Activated T-cell treated with anti-CD3 and anti-CD28 coated beads, Interleukin-2, amount 50 U/mL, for 1 hour (primary cell): Measurements from ENCODE around the gene ZNF277.

Source experiments
- DNase-seq: peaks from one replicate; pipeline ENCODE4 v3.0.0-alpha.2; 2020

The ZNF277 gene

DNA sequence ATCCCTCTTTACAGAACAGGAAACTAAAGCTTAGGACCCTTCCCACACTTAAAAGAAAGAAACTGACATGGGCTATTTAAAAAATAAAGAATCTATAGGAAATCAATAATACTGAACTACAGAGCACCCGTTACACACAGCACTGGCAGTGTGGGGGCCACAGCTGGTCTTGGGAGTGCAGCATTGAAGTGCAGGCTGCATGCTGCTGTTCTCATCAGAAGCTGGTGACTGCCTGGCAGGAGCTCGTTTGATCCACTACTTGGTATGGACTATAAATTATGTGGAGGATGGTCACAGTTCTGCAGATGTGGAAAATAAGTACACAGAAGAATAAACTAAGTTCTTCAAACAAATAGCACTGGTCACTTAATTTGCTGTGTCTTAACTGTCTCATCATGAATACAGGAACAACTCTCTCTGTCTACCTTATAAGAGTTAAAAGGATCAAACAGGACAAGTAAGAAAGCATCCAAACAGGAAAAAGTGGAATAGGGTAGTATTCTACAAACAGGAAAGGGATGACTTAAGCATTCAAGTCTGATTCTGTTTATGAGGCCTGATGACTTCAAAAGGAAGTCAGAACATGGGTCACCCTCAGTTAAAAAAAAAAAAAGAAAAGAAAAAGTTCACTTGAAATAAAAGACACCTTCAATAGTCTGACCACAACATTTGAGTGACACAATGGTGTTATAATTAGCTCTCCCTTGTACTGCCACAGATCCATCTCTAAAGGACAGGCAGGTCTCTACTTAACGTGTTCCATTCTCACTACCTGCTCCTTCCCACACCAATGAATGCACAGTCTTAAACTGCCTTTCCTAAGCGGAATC is 21.3 kb upstream of the ZNF277 start:
- DNase-seq: no peak

DNA sequence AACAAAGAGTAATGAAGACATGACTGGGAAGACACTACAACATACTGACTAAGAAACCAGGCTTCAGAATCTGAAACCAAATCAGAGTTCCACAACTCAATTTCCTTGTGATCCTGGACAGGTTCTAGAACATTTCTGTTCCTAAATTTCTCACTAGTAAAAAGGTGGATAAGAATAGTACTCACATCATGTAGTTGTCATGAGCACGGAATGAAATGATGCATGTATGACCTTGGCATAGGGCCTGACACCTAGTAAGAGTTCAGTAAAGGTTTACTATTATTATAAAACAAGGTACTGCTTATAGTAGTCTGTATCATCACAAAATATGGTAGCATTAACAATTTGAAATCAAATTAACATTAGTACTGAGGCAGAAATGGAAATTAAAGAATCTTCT is 20.2 kb upstream of the ZNF277 start:
- DNase-seq: no peak

DNA sequence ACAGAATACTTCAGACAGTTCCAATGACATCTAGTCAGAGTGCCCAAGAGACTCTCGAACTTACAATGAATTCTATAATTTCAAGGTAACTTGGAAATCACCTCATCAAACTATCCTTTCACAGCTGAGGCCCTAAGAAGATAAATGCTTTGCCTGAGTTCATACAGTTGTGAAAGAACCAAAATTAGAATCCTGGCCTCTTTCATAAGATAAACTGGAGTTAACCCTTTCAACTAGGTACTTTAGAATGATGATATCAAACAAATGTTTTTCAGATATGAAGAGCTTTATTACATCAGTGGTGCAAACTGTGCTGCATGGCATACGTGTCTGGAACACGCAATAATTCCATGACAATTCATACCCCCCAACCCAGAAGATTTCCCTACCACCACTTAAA is 18.2 kb upstream of the ZNF277 start:
- DNase-seq: no peak

DNA sequence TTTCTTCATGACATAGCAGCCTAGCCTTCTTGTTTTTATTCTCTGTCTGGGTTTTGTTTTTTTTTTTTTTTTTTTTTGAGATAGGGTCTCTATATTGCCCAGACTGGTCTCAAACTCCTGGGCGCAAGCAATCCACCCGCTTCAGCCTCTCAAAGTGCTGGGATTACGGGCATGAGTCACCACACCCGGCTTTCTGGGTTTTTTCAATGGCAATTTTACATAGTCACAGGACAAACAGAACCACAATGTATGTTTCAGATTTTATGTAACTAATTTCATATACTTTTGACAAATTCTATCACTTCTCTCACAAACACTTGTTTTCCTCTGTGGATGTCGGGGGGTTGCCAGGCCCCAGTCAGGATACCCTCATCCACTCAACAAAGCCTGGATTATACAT is 16.8 kb upstream of the ZNF277 start:
- no peak for DNase-seq

DNA sequence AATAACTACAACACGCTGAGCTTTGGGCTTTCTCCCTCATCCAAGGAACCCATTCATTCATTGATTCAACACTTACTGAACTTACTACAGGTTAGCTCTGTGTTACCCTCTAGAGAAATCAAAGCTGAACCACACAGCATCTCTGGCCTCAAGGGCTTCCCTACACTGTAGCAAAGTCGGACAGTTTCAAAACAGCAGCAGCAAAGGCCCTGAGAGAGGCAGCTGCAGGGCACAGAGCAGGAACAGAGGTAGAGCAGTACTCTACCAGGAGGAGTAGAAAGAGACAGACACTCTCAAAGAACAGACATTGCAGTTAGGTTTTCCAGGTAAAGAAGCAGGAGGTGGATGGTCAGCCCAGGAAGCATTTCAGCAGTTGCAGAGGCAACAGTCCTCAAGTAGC is 16.4 kb upstream of the ZNF277 start:
- no peak for DNase-seq

DNA sequence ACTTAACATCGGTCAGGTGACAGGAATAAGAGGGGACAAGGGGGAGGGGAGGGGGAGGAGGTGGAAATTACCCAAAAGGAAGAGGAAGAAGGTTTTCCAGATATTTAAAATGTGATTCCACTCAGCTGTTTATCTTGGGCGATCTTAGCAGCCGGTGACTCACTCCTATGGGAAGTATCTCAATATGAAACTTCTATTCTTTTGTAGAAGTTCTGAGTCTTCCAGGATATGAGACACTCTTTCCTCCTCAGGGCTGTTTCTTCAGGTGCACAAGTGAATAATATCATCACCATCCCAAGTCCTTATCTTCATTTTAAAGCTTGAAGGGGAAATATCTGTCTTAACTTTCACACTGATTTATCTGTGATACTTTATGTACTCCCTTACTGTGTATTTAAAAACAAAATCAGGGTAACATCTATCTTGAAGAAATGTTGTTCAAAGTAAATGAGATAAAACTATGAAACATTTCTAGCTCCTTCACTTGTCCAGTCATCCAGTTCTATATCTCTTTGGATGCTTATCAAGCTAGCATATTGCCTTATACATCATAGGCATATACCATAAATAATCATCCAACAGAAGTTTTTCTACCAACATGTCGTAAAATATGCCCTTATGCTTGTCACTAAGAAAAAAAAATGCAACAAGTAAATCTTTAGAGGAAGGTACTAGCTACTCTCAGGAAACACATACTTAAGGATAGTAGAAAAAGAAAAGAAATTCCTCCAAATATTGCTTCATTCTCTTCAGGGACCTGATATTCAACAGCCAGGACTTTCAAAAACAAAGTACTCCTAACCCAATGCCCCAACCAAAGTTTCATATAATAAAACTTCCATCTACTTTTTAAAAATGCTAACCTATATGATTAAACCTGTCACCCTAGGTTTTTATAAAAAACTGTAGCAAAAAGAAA is 14.0 kb upstream of the ZNF277 start:
- no peak for DNase-seq

DNA sequence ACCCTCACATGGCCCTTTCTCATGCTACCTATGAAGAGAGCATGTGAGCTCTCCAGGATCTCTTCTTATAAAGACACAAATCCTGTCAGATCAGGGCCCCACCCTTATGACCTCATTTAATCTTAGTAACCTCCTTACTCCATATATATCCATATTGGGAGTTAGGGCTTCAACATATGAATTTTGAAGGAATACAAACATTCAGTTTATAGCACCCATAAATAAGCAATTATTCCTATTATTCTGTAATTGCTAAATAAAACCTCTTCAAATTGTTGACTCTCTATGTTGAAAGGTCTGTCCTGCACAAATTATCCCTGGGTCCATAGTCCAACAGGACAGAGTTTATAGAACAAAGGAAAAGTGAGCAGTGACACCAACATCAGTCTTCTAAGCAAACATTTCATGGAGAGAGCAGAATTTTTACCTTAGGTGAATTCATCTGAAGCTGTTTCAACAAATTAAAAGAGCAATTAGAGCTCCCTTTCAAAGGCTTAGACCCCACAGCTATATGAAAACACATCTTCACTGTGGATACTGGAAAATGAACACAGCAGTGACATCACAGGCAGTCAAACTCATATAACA is 12.5 kb upstream of the ZNF277 start:
- DNase-seq: no peak

DNA sequence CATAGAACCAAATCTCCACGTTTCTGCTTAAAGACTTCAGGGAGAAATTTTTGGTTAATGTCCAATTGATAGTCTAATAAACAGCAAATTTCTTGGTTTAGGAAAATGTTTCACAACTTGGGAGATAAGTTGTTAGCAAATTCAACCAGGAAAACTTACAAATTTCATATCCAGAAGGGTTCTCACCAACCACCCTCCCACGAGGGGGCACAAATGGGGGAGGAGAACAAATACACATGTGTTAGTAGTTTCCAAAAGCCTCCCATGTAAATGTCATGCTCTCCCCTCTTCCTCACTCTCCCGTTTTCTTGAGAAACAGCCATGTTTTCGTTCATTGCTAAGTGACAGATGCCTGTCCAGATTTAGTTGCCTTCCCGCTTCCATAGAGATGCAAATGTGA is 10.8 kb upstream of the ZNF277 start:
- DNase-seq: no peak

DNA sequence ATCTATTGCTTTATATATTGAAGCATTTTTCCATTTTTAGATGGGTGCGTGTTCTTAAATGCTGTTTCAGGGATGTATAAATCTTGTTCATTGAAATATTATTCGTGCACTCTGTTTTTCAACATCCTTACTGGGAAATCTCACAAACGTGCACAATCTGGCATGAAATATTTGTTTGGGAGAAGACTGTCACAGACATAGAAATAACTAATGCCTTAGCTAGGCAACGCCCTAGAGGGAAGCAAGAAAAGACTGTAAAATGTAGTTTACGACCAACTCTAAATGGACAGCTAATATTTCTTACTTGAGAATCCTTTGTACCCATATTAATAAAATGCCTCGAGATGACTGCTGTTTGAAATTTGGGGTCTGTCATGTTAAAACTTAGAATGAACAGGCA is 9.2 kb upstream of the ZNF277 start:
- no peak for DNase-seq

DNA sequence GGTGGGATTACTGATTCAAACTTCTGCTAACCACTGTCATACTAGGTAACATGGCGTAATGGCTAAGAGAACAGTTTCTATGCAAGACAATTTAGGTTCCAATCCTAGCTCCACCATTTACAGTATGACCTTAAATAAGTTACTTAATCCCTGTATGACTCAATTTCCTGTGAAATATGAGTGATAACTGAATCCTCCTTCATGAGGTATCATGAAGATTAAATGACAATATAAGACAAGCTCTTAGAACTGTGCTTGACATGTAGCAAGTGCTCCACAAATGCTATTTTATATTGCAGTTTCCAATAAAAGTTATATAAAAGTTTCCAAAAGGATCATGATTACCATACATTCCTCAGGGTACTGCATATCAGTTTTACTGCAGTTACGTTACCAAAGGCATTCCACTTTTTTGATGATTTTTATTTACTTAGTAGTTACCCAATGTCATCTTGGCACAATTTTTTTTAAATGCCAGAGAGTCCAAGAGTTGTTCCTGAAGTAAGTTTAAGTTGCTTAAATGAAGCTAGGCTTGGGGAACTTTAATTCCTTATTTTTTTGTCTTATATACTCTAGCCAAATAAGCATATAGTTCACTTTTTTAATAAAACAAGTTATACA is 7.3 kb upstream of the ZNF277 start:
- DNase-seq: no peak

DNA sequence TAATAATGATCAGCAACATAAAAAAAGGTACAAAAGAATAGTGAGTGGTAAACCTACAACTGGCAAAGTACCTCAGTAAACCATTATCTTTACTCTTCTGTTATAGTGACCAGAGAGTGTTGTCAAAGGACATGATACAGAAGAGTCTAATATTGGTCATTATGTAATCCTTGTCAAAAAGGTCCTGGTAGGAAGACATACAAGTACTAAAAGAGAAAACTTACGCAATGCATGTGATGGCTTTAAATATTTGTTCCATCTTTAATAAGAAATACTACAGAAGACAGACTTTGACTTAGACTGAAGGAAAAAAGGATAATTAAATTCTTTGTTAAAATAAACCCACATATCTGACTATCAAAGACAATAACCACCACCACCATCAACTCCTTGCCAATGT is 6.8 kb upstream of the ZNF277 start:
- no peak for DNase-seq

DNA sequence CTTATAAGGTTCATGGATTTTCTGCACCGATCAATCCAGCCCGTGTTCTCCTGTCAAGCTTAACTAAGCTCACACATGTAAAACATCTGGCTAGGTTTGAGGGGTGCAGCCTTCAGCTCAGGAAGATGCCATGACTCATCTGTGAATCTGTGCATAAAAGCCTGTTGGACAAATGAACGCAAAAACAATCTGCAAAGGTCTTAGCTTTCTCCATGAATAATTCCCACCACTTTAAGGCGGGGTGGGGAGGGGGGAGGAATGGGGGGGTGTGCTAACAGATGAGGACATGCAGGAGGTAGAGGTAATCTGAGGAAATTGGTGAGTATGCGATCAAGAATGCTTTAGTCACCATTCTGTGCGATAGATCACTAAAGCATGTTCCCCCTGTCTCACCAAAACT is 5.1 kb upstream of the ZNF277 start:
- no peak for DNase-seq

DNA sequence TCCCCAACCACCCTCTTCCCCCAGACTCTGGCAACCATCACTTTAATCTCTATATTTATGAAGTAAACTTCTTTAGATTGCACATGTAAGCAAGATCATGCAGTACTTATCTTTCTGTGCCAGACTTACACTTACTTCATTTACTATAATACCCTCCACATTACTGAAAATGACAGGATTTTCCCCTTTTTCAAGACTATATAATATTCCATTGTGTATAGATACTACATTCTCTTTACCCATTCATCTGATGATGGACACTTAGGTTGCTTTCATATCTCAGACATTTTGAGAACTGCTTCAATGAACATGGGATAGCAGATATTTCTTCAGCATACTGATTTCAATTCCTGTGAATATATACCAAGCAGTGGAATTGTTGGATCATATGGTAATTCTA is 4.7 kb upstream of the ZNF277 start:
- no peak for DNase-seq

DNA sequence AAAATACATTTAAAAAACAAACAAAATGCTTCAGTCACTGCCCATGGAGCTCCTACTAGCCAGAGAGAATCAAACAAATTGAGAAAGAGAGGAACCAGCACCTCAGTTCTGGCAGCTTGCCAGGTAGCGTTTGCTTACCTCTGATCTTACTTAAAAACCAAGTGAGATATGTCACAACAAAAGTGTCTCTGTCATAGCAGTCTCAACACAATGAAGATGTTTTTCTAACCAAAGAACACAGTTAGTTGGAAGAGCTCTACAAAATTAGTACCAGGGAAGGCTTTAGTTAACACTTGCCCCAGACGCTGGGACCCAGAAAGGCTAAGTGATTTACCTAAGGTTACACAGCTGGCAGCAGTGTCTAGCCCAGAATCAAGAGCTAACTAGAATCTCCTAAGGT is 3.7 kb upstream of the ZNF277 start:
- peak; percentile 32 for DNase-seq

DNA sequence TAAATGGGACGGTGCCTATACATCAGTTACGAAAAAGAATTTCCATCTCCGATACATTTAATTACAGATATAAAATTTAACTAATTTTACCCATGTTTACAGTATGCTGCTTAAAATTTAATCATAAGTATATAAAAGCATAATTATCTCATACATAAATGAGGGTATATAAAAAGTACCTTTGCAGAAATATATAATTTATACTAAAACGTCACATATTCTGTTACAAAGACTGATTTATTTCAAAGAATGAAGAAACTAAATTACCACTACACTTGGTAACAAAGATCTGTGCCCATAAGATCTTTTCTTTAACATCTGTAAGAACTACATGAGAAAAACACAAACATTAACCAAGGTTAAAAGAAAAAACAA is 3.1 kb upstream of the ZNF277 start:
- no peak for DNase-seq

DNA sequence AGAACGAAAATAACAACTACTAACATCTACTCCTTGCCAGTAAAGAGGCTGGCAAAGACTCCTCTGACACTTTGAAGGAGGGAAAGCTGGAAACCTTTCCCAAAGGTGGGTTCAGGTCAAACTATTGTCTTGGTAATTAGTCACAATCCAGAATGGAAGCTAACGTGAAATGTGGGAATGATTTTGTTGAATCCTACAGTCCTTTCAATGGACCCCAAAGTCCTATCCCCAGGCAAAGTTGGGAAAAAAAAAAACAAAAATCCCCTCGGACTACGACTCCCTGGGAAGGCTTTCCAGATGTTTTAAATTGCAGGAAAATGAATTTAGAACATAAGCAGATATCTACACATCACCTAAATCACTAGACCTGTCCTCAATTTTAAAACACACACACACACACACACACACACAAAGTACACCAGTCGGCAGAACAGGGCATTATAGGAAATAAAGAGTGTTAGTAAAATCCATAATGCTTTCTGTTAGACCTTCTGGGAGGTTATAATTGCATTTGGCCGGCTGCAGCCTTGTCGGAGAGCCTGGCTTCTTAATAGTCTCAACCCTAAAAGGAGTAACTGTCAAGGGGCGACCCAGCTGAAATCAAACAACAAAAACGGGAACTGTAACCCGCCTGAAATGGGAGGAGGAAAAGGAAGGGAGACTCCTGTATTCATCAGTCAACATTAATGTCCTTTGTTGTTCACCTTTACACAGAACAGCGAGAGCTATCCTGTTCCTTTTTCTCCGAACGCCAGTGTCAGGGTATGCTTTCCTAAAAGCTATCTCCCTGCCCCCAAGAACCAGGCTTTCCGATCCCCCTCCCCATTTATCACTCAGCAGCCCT is 1.8 kb upstream of the ZNF277 start:
- peak; percentile 18 for DNase-seq

DNA sequence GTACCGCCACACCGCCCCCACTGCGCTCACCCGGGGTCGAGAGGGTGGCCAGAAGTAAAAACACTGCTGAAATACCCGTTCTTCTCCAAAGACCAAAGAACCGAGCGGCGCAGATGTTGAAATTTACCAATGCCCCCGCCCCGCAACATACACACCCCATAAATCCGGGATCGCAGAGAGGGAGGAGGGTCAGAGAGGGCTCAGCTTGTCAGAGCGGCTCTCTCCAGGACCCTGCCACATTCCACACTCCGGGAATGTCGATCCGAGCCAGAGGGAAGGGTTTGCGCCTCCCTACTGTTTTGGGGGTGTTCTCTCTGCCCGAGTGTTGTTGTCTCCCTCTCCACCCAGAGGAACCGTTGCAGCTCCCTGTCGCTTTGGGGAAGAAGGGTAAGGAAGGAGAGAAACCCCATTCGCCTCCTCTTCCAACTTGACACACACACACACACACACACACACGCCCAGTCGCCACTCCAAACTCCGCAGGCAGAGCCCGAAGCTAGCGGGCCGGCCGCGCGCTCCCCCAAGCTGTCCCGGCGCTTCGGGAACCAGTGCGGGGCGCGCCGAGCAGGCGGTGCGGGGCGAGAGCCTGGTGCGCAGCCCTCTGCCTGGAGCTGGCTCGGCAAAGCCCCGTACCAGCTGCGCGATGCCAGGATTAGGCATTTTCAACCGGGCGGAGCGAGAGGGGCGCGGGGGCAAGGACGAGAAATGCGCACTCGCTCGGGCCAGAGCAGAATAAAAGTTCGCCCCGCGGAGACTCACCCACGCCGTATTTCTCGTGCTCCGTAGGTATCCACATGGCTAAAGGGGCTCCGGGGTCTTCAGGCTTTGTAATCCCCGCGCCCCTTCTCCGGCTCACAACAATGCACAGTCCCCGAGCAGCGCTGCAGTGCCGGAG is 905 bp upstream of the ZNF277 start:
- peak; percentile 58 for DNase-seq

DNA sequence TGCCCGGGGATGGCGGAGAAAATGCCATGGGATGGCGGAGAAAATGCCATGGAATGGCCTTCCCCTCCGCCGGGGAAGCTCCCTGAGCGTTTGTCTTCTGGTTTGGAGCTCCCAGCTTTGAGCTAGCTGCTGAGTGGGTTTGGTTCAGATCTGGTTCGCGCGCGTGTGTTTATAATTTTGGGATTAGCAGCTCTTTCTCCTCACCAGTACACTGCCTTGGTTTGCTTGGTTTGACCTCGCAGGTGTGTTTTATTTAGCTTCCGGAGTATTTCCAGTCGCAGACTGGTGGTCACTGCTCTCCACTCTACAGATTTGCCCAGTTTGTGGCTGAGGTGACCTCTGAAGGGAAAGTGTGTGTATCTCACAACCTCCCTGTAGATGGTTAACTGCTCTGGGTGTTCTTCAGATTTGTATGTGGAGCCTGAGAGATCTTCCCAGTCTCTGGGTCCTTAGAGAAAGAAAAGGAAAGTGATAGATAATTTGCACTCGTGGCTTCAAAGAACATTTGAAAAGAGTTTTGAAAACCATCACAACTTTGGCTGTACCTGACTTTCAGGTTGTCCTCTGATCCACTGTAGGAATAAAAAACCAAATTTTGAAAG is 597 bp downstream of the ZNF277 start:
- DNase-seq: no peak

DNA sequence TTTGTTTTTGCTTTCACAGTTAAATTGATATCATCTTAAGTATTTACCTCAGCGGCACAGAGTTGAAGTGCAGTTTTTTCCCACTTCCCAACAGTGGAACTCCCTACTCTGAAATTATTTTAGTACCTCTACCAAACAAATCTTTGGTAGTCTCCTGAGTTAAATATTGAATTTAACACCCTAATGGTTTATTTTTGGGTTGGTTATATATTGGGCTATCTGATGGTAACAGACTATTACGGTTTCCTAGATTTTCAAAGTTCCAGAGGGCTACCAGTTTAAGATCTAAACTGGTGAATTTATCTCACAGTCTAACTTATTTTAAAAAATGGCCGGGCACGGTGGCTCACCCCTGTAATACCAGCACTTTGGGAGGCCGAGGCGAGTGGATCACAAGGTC is 1.3 kb downstream of the ZNF277 start:
- no peak for DNase-seq

DNA sequence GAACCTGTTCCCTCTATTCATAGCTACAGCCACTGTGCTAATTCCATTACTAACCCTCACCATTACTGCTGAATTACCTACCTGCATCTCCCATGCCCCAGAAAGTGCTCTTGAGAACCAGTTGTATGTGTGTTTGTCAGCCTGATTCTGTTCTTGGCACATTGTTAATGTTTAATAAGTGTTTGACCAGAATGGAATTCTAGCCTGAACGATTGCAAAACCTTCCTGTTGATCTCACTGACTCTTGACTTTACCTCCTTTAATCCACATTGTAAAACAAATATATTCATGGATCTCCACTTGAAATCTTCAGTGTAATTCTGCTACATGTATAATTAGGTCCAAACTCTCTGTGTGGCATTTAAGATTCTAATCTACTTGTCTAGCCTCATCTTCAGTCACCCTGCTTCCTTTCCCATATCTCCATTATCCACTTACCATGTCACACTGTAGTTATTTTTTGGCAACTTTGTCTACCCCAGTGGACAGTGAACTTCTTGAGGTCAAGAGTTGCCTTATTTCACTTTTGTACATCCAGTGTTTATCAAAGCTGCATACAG is 4.9 kb downstream of the ZNF277 start:
- DNase-seq: no peak

DNA sequence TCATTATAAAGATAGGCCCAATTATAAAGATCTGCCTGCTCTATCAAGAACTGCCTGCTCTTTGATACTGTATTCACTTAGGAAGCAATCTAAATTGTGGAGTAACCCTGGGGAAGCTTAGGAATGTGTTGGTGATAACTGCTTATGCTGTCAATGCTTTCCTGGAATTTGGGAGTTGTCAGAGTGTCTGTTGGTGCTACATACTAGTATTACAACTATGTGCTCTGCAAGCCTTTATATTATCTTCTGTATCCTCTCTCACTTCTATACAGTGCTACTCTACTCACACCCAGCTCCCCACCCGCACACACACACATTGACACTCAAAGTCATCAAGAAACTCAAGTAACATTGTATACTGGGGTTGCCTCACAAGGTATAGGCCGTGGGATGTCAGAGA is 6.1 kb downstream of the ZNF277 start:
- DNase-seq: no peak
